HepG2 (cell line): ENCODE results near the gene DAB1. TPM values are rescaled to one million over a fixed set of nuclear protein-coding genes. Genes with fewer than 3 reads are reported as not detected.

ENCODE experiments used
- ATAC-seq: fragments of 200-7000 bp; cut with Tn5 transposase; 3 replicates; pipeline ENCODE4 v1.9.1; 2020; ENCODE audit warnings: mild to moderate bottlenecking, moderate library complexity
- BruUV-seq: library from RNA; stranded (reverse); fragments of 400-500 nt; replicated peaks from 2 replicates; lab custom pipeline; 2021; lab: Mats Ljungman, UMichigan
- CTCF ChIA-PET: fragments of 300-600 bp; formaldehyde crosslinking; extraction: SDS; loops from one replicate; lab custom pipeline; 2021; ENCODE audit warnings: low total read pairs, inconsistent platforms, low intra/inter-chr PET ratio; lab: Yijun Ruan, JAX
- POLR2A ChIA-PET: fragments of 350-600 bp; sonication (Branson Sonifier 250); formaldehyde crosslinking; loops from one replicate; lab custom pipeline; 2020; ENCODE audit warnings: antibody characterized with exemption, inconsistent platforms; lab: Yijun Ruan, JAX
- DNase-seq: peaks from one replicate; pipeline ENCODE4 v3.0.0-alpha.2; 2015; ENCODE audit warnings: low spot score
- FAIRE-seq: peaks from 3 replicates; lab custom pipeline; 2011; peaks lifted over from hg19 to GRCh38; lab: Jason Lieb, UNC
- H2AFZ ChIP-seq: one replicate; pipeline ENCODE4 v1.6.1; 2011; ENCODE audit warnings: low read length, inconsistent platforms
- H3K27ac ChIP-seq: fragments of 300-600 bp; 3 replicates; pipeline ENCODE4 v1.8.0; 2011; ENCODE audit warnings: mixed run types, mild to moderate bottlenecking, mixed read lengths, low read length, inconsistent platforms; ENCODE audit not compliant: insufficient read depth; ENCODE audit errors: extremely low read length
- H3K27me3 ChIP-seq, 2 experiments: fragments of 200-600 bp in 1 of 2; 2 replicates in 1 of 2; 3 replicates in 1 of 2; pipeline versions ENCODE4 v1.6.0 to v1.8.0; 2011; ENCODE audit warnings: low read length in 2 of 2, mild to moderate bottlenecking in 2 of 2, moderate library complexity in 2 of 2, inconsistent platforms in 1 of 2; ENCODE audit not compliant: insufficient read depth in 2 of 2, control insufficient read depth in 1 of 2
- H3K36me3 ChIP-seq, 2 experiments: fragments of 200-600 bp in 1 of 2; replicated peaks in 1 of 2; 2 replicates in 1 of 2; 3 replicates in 1 of 2; pipeline versions ENCODE4 v1.5.1 to v1.8.0; 2011; ENCODE audit warnings: low read length in 2 of 2, inconsistent platforms in 1 of 2; ENCODE audit not compliant: insufficient read depth in 2 of 2, control insufficient read depth in 1 of 2
- H3K4me1 ChIP-seq: 2 replicates; pipeline ENCODE4 v1.5.1; 2012; ENCODE audit warnings: low read length, inconsistent platforms; ENCODE audit not compliant: insufficient read depth
- H3K4me2 ChIP-seq: 2 replicates; pipeline ENCODE4 v1.6.0; 2011; ENCODE audit warnings: low read depth, low read length, inconsistent platforms
- H3K4me3 ChIP-seq, 3 experiments: fragments of 200-600 bp in 1 of 3; sonication (generic), shearing (Covaris generic) in 1 of 3; replicated peaks in 1 of 3; 2 replicates each; pipeline ENCODE4 v1.5.1; 2011 to 2016; ENCODE audit warnings: low read length in 3 of 3, inconsistent platforms in 2 of 3, low read depth in 2 of 3, mild to moderate bottlenecking in 2 of 3, control low read depth in 1 of 3, mixed read lengths in 1 of 3; ENCODE audit not compliant: insufficient read depth in 1 of 3
- H3K79me2 ChIP-seq: one replicate; pipeline ENCODE4 v1.6.1; 2011; ENCODE audit warnings: low read length, inconsistent platforms; ENCODE audit not compliant: insufficient read depth
- H3K9ac ChIP-seq: 2 replicates; pipeline ENCODE4 v1.6.0; 2011; ENCODE audit warnings: mild to moderate bottlenecking, low read depth, low read length, inconsistent platforms; ENCODE audit not compliant: insufficient read depth
- H3K9me3 ChIP-seq: 2 replicates; pipeline ENCODE4 v1.5.1; 2012; ENCODE audit warnings: mild to moderate bottlenecking, low read length
- H4K20me1 ChIP-seq: 2 replicates; pipeline ENCODE4 v1.6.0; 2011; ENCODE audit warnings: inconsistent platforms, mild to moderate bottlenecking, low read length, moderate library complexity; ENCODE audit not compliant: insufficient read depth
- CHCHD3 ChIP-seq: sonication (generic); formaldehyde crosslinking; IDR thresholded peaks from 2 replicates; pipeline ENCODE4 v1.8.0; 2022; ENCODE audit warnings: mild to moderate bottlenecking, missing genetic modification reagents, moderate library complexity
- STAG1 ChIP-seq: sonication (generic); formaldehyde crosslinking; IDR thresholded peaks from 2 replicates; pipeline ENCODE4 v1.4.0; 2020; ENCODE audit warnings: missing genetic modification reagents
- ZKSCAN1 ChIP-seq: fragments of 150-350 bp; IDR thresholded peaks from 2 replicates; pipeline ENCODE4 v1.6.1; 2014; ENCODE audit warnings: low read length
- ZNF619 ChIP-seq: sonication (generic); formaldehyde crosslinking; IDR thresholded peaks from 2 replicates; pipeline ENCODE4 v1.4.0; 2020; ENCODE audit warnings: mild to moderate bottlenecking, missing genetic modification reagents
- WGBS: methylation state at CpG from one replicate; pipeline ENCODE4 v1.1.6; 2017; ENCODE audit warnings: low lambda C conversion rate; 5-methylcytosine and 5-hydroxymethylcytosine counted together
- in situ Hi-C: cut with HindIII; loops from 2 replicates; pipeline ENCODE4 v1.10.0; 2017; ENCODE audit warnings: low pct_unique_long_range_greater_than_20kb; ENCODE audit not compliant: extremely low pct_ligation_motif_present
- intact Hi-C: fragments of 100-400 bp; cut with micrococcal nuclease; formaldehyde crosslinking; loops from one replicate; pipeline ENCODE4 v1.10.0; 2022; ENCODE audit not compliant: unreplicated experiment
- polyA plus RNA-seq, 8 experiments: library from polyadenylated mRNA; depleted of rRNA in 3 of 8; stranded (reverse) in 7 of 8; unstranded in 1 of 8; fragments of >200 nt; fragmentation: Illumina TruSeq in 4 of 8; extraction: Trizol in 4 of 8; gene quantifications; 2 replicates each; pipeline versions ENCODE4 v1.2.1 to v1.2.3, GENCODE V29; 2011 to 2016; ENCODE audit warnings: low read depth in 4 of 8, missing spikeins in 1 of 8, mixed read lengths in 1 of 8; ENCODE audit not compliant: insufficient read depth in 1 of 8
- total RNA-seq, 5 experiments: library from RNA; depleted of rRNA; stranded (reverse); fragments of >200 nt; fragmentation: Illumina TruSeq; extraction: Trizol; gene quantifications; 2 replicates each; pipeline ENCODE4 v1.2.3, GENCODE V29; 2016; ENCODE audit warnings: low read depth in 1 of 5
- TF ChIP-seq, protein P1 (sequence below): sonication (generic); formaldehyde crosslinking; IDR thresholded peaks from 2 replicates; pipeline ENCODE4 v1.9.0; 2021; ENCODE audit warnings: missing genetic modification reagents, borderline replicate concordance

DAB1 gene
- total and polyA plus RNA-seq, 2 of the 13 experiments (the other 11 are each of a cell fraction or from before 2014, with no cell fraction given) = 0.04 to 0.13 TPM

DNA sequence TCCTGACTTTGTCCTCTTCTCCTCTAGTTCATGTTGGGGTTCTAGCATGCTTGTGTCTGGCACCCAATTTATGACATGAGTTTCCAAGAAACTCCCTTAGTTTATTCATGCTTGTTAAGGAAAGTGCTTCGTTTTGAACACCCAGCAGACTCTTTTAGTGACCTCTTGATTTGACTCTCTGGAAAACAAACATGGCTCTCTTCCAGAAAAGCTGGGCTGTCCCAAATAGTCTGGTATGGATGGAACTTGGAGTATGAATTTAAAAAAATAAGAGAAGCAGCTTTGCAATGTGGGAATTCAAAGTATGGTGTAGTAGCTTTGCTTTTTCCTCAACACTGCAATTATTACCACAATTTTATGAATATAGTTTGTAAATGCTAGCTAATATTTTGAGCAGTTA, 314.6 kb downstream of the DAB1 start (continued):
- TF ChIP-seq, protein P1, sequence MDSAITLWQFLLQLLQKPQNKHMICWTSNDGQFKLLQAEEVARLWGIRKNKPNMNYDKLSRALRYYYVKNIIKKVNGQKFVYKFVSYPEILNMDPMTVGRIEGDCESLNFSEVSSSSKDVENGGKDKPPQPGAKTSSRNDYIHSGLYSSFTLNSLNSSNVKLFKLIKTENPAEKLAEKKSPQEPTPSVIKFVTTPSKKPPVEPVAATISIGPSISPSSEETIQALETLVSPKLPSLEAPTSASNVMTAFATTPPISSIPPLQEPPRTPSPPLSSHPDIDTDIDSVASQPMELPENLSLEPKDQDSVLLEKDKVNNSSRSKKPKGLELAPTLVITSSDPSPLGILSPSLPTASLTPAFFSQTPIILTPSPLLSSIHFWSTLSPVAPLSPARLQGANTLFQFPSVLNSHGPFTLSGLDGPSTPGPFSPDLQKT (CRISPR knock-in tag) = no peak
- no peak for TF ChIP-seq STAG1 (CRISPR knock-in tag)
- TF ChIP-seq, all 625 proteins: peak for 0

GRCh38 chr1:57106296-57106695, 317.6 kb downstream of the DAB1 start:
- DNase-seq (no peak), FAIRE-seq (no peak), ATAC-seq (no peak)
- no peaks in the 10 kb centered on the region for H3K4me1 ChIP-seq
- H4K20me1 ChIP-seq = no peaks in the 10 kb centered on the region
- ChIA-PET CTCF (no interaction called here), POLR2A (no interaction called here)
- H3K27me3 ChIP-seq = no peaks in the 10 kb centered on the region; a peak in 1 of 5 replicates
- no peaks in the 10 kb centered on the region for H3K79me2 ChIP-seq
- H3K27ac ChIP-seq = no peak overlapping the region
- in situ Hi-C loops (no loop called here), intact Hi-C loops (no loop called here)
- no peak overlapping the region for H3K4me3 ChIP-seq
- H3K36me3 ChIP-seq = no peaks in the 10 kb centered on the region
- TF ChIP-seq ZNF619 (CRISPR knock-in tag) (no peak), CHCHD3 (CRISPR knock-in tag) (no peak), ZKSCAN1 (no peak)
- no peak overlapping the region for H3K9ac ChIP-seq
- WGBS = 60% methylated on average over 4 of the region's 4 CpGs
- H3K9me3 ChIP-seq = no peaks in the 10 kb centered on the region
- no peak overlapping the region for H3K4me2 ChIP-seq
- no peak overlapping the region for H2AFZ ChIP-seq
- BruUV-seq = no TSS peak
